ENCODE data around the gene EIF1B. TPM values are rescaled to one million over a fixed set of nuclear protein-coding genes. Genes with fewer than 3 reads are reported as not detected.

Gene EIF1B
- total and polyA plus RNA-seq, 10 of the 15 experiments (the other 5 are each of a cell fraction or from before 2014, with no cell fraction given), result 15.4 to 75.6 (median 43.2) TPM

DNA sequence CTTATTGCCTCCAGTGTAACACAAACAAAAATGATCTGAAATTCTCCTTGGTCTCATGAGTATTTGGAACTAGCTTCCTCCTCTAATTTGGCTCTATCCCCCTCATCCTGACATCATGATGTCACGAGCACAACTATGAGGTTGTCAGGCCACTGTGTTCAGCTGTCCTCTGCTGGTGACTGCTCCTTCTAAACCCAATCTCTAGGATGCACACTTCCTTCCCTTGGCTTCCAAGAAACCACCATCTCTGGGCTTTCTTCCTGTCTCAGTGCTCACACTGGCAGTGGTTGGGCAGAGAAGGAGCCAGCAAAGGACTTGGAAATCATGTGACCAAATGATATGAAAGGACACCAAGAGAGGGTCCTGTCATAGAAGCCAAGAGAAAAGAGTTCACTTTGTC, 30.7 kb upstream of the EIF1B start:
- ChIA-PET RAD21 (ENCODE audit: unreplicated experiment) (no interaction called here), SMC1A (ENCODE audit: uncharacterized antibody, unreplicated experiment) (no interaction called here), POLR2A (no interaction called here), CTCF (no interaction called here)
- no TSS peak for BruUV-seq (replicated peaks)
- no peak overlapping the region for H3K9ac ChIP-seq (ENCODE audit: control insufficient read depth, insufficient read depth, low read length)
- no peak overlapping the region for H3K4me2 ChIP-seq (ENCODE audit: control insufficient read depth, insufficient read depth)
- in situ Hi-C loops (cut with MboI) (no loop called here), intact Hi-C loops (cut with micrococcal nuclease; ENCODE audit: unreplicated experiment) (no loop called here)
- no peaks in the 10 kb centered on the region for H3K9me3 ChIP-seq (replicated peaks; ENCODE audit: control insufficient read depth, insufficient read depth, low read length)
- no peaks in the 10 kb centered on the region for H4K20me1 ChIP-seq (ENCODE audit: control insufficient read depth, insufficient read depth)
- H3K36me3 ChIP-seq (ENCODE audit: control insufficient read depth in 2 of 2, insufficient read depth in 2 of 2, low read length in 1 of 2), result no peaks in the 10 kb centered on the region
- H3K4me1 ChIP-seq (ENCODE audit: control insufficient read depth, insufficient read depth, low read length), result no peaks in the 10 kb centered on the region
- FAIRE-seq, result no peak
- ATAC-seq, result no peak
- no peaks in the 10 kb centered on the region for H3K79me2 ChIP-seq (ENCODE audit: control insufficient read depth, insufficient read depth, low read length)
- no peak for DNase-seq (ENCODE audit: low read depth, low spot score)
- no peak overlapping the region for H2AFZ ChIP-seq (ENCODE audit: control insufficient read depth, low read depth, low read length)
- H3K27me3 ChIP-seq (replicated peaks in 1 of 2; ENCODE audit: control insufficient read depth in 2 of 2, insufficient read depth in 2 of 2, low read length in 1 of 2), result no peaks in the 10 kb centered on the region
- H3K27ac ChIP-seq (ENCODE audit: control insufficient read depth, insufficient read depth), result no peak overlapping the region
- WGBS (ENCODE audit: insufficient coverage, insufficient replicate concordance, low lambda C conversion rate, missing lambda C conversion rate), result 0% methylated on average over 1 of the region's 1 CpG
- H3K4me3 ChIP-seq, result no peak overlapping the region
- TF ChIP-seq, protein P1, sequence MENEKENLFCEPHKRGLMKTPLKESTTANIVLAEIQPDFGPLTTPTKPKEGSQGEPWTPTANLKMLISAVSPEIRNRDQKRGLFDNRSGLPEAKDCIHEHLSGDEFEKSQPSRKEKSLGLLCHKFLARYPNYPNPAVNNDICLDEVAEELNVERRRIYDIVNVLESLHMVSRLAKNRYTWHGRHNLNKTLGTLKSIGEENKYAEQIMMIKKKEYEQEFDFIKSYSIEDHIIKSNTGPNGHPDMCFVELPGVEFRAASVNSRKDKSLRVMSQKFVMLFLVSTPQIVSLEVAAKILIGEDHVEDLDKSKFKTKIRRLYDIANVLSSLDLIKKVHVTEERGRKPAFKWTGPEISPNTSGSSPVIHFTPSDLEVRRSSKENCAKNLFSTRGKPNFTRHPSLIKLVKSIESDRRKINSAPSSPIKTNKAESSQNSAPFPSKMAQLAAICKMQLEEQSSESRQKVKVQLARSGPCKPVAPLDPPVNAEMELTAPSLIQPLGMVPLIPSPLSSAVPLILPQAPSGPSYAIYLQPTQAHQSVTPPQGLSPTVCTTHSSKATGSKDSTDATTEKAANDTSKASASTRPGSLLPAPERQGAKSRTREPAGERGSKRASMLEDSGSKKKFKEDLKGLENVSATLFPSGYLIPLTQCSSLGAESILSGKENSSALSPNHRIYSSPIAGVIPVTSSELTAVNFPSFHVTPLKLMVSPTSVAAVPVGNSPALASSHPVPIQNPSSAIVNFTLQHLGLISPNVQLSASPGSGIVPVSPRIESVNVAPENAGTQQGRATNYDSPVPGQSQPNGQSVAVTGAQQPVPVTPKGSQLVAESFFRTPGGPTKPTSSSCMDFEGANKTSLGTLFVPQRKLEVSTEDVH (IDR thresholded peaks at IDR 0.05; ENCODE audit: low read depth, partially characterized antibody), result no peak
- TF ChIP-seq ETV6 (conservative IDR thresholded peaks at IDR 0.05 in 1 of 2, IDR thresholded peaks at IDR 0.05 in 1 of 2; ENCODE audit: borderline replicate concordance in 1 of 2, low read depth in 1 of 2) (no peak), RUNX3 (IDR thresholded peaks at IDR 0.05; ENCODE audit: low read length) (no peak), SREBF1 (IDR thresholded peaks at IDR 0.05; ENCODE audit: low read length) (no peak), MYB (IDR thresholded peaks at IDR 0.05; ENCODE audit: borderline replicate concordance, low read depth, low read length) (no peak), HDGF (IDR thresholded peaks at IDR 0.05) (no peak), KAT2A (conservative IDR thresholded peaks at IDR 0.05; ENCODE audit: control insufficient read depth, low read depth, low read length) (no peak)
- TF ChIP-seq, protein P2, sequence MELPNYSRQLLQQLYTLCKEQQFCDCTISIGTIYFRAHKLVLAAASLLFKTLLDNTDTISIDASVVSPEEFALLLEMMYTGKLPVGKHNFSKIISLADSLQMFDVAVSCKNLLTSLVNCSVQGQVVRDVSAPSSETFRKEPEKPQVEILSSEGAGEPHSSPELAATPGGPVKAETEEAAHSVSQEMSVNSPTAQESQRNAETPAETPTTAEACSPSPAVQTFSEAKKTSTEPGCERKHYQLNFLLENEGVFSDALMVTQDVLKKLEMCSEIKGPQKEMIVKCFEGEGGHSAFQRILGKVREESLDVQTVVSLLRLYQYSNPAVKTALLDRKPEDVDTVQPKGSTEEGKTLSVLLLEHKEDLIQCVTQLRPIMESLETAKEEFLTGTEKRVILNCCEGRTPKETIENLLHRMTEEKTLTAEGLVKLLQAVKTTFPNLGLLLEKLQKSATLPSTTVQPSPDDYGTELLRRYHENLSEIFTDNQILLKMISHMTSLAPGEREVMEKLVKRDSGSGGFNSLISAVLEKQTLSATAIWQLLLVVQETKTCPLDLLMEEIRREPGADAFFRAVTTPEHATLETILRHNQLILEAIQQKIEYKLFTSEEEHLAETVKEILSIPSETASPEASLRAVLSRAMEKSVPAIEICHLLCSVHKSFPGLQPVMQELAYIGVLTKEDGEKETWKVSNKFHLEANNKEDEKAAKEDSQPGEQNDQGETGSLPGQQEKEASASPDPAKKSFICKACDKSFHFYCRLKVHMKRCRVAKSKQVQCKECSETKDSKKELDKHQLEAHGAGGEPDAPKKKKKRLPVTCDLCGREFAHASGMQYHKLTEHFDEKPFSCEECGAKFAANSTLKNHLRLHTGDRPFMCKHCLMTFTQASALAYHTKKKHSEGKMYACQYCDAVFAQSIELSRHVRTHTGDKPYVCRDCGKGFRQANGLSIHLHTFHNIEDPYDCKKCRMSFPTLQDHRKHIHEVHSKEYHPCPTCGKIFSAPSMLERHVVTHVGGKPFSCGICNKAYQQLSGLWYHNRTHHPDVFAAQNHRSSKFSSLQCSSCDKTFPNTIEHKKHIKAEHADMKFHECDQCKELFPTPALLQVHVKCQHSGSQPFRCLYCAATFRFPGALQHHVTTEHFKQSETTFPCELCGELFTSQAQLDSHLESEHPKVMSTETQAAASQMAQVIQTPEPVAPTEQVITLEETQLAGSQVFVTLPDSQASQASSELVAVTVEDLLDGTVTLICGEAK (IDR thresholded peaks at IDR 0.05; ENCODE audit: borderline replicate concordance), result no peak
- TF ChIP-seq, protein P3, sequence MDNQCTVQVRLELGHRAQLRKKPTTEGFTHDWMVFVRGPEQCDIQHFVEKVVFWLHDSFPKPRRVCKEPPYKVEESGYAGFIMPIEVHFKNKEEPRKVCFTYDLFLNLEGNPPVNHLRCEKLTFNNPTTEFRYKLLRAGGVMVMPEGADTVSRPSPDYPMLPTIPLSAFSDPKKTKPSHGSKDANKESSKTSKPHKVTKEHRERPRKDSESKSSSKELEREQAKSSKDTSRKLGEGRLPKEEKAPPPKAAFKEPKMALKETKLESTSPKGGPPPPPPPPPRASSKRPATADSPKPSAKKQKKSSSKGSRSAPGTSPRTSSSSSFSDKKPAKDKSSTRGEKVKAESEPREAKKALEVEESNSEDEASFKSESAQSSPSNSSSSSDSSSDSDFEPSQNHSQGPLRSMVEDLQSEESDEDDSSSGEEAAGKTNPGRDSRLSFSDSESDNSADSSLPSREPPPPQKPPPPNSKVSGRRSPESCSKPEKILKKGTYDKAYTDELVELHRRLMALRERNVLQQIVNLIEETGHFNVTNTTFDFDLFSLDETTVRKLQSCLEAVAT (IDR thresholded peaks at IDR 0.05), result no peak
- TF ChIP-seq, protein P4, sequence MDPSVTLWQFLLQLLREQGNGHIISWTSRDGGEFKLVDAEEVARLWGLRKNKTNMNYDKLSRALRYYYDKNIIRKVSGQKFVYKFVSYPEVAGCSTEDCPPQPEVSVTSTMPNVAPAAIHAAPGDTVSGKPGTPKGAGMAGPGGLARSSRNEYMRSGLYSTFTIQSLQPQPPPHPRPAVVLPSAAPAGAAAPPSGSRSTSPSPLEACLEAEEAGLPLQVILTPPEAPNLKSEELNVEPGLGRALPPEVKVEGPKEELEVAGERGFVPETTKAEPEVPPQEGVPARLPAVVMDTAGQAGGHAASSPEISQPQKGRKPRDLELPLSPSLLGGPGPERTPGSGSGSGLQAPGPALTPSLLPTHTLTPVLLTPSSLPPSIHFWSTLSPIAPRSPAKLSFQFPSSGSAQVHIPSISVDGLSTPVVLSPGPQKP (IDR thresholded peaks at IDR 0.05; ENCODE audit: low read depth, low read length), result no peak

Measured in GM12878 (cell line).